Ammon's horn (tissue), 1 donor: Measurements from ENCODE around the gene AOX1.
A peak's percentile ranks its signal among the peaks of the same experiment; 100 is the strongest.
"Not testable (repeated sequence)": the region's sequence is repeated elsewhere in the genome, so short reads cannot be mapped to it uniquely, and the experiment has no call there.

Source experiments
- DNase-seq: peaks from one replicate; pipeline ENCODE4 v3.0.0-alpha.2; 2016; ENCODE audit warnings: low spot score

AOX1 gene

GRCh38 chr2:200665626-200666453 lies 80.0 kb downstream of the AOX1 start:
- DNase-seq, result no peak

GRCh38 chr2:200667413-200667812 lies 81.6 kb downstream of the AOX1 start:
- no peak for DNase-seq

- DNase-seq, result no peak
Observed at GRCh38 chr2:200668478-200668877, 82.7 kb downstream of the AOX1 start.

- no peak for DNase-seq
Observed at GRCh38 chr2:200669308-200669707, 83.5 kb downstream of the AOX1 start.

- no peak for DNase-seq
Observed at GRCh38 chr2:200670313-200670712, 84.5 kb downstream of the AOX1 start.

GRCh38 chr2:200670751-200671150 lies 84.9 kb downstream of the AOX1 start:
- DNase-seq, result no peak

- no peak for DNase-seq
Observed at GRCh38 chr2:200673191-200673590, 87.4 kb downstream of the AOX1 start.

GRCh38 chr2:200674837-200675236 lies 89.0 kb downstream of the AOX1 start:
- DNase-seq, result no peak

- no peak for DNase-seq
Observed at GRCh38 chr2:200677171-200677570, 91.4 kb downstream of the AOX1 start.

- DNase-seq, result no peak
Observed at GRCh38 chr2:200677721-200678532, 92.1 kb downstream of the AOX1 start.

GRCh38 chr2:200679127-200679526 lies 93.3 kb downstream of the AOX1 start:
- no peak for DNase-seq

- no peak for DNase-seq
Observed at GRCh38 chr2:200679535-200679934, 93.7 kb downstream of the AOX1 start.

GRCh38 chr2:200681697-200682096 lies 95.9 kb downstream of the AOX1 start:
- DNase-seq, result no peak

GRCh38 chr2:200682407-200682806 lies 96.6 kb downstream of the AOX1 start:
- DNase-seq, result not testable (repeated sequence)

GRCh38 chr2:200687922-200688920 lies 102.4 kb downstream of the AOX1 start:
- DNase-seq, result no peak

GRCh38 chr2:200689115-200689514 lies 103.3 kb downstream of the AOX1 start:
- no peak for DNase-seq

- no peak for DNase-seq
Observed at GRCh38 chr2:200693836-200694470, 108.1 kb downstream of the AOX1 start.

GRCh38 chr2:200695191-200695590 lies 109.4 kb downstream of the AOX1 start:
- peak; percentile 40 for DNase-seq

GRCh38 chr2:200695601-200696000 lies 109.8 kb downstream of the AOX1 start:
- DNase-seq, result no peak

- DNase-seq, result no peak
Observed at GRCh38 chr2:200698217-200698616, 112.4 kb downstream of the AOX1 start.

- DNase-seq, result no peak
Observed at GRCh38 chr2:200699310-200699709, 113.5 kb downstream of the AOX1 start.
